IMR-90 (cell line): ENCODE data around the gene TUBA8.

ENCODE experiments used
- BHLHE40 ChIP-seq: fragments of 150-350 bp; IDR thresholded peaks from 2 replicates; pipeline ENCODE4 v1.6.1; 2016; ENCODE audit warnings: mild to moderate bottlenecking, low read depth, low read length
- CEBPB ChIP-seq: IDR thresholded peaks from 2 replicates; pipeline ENCODE4 v1.6.1; 2012; ENCODE audit warnings: low read depth, low read length, improper control_type of control experiment
- CHD1 ChIP-seq: IDR thresholded peaks from 2 replicates; pipeline ENCODE4 v1.6.1; 2012; ENCODE audit warnings: low read depth, low read length, improper control_type of control experiment
- FOS ChIP-seq: fragments of 150-350 bp; IDR thresholded peaks from 2 replicates; pipeline ENCODE4 v1.6.1; 2016; ENCODE audit warnings: low read depth, low read length
- MAFK ChIP-seq: IDR thresholded peaks from 2 replicates; pipeline ENCODE4 v1.6.1; 2012; ENCODE audit warnings: low read depth, low read length, improper control_type of control experiment
- MAZ ChIP-seq: IDR thresholded peaks from 2 replicates; pipeline ENCODE4 v1.6.1; 2012; ENCODE audit warnings: low read depth, mild to moderate bottlenecking, low read length, improper control_type of control experiment, moderate library complexity, borderline replicate concordance
- MXI1 ChIP-seq: IDR thresholded peaks from 2 replicates; pipeline ENCODE4 v1.6.1; 2012; ENCODE audit warnings: low read depth, mild to moderate bottlenecking, low read length, moderate library complexity, borderline replicate concordance
- POLR2A ChIP-seq: IDR thresholded peaks from 2 replicates; pipeline ENCODE4 v1.6.1; 2012; ENCODE audit warnings: mild to moderate bottlenecking, low read depth, low read length
- RAD21 ChIP-seq: IDR thresholded peaks from 2 replicates; pipeline ENCODE4 v1.6.1; 2012; ENCODE audit warnings: low read length, improper control_type of control experiment
- RCOR1 ChIP-seq: IDR thresholded peaks from 2 replicates; pipeline ENCODE4 v1.6.1; 2012; ENCODE audit warnings: mild to moderate bottlenecking, low read length, improper control_type of control experiment; ENCODE audit not compliant: insufficient replicate concordance
- TF ChIP-seq, protein P1 (sequence below): conservative IDR thresholded peaks from 2 replicates; pipeline ENCODE4 v1.5.1; 2012; ENCODE audit warnings: mild to moderate bottlenecking, low read depth, low read length, improper control_type of control experiment
- TF ChIP-seq, protein P2 (sequence below): fragments of 150-350 bp; IDR thresholded peaks from 2 replicates; pipeline ENCODE4 v1.6.1; 2017; ENCODE audit warnings: mild to moderate bottlenecking, antibody characterized with exemption, low read length, low read depth
- TF ChIP-seq, protein P3 (sequence below): fragments of 150-350 bp; IDR thresholded peaks from 2 replicates; pipeline ENCODE4 v1.6.1; 2016; ENCODE audit warnings: low read depth, mild to moderate bottlenecking, low read length, moderate library complexity, borderline replicate concordance

DNA sequence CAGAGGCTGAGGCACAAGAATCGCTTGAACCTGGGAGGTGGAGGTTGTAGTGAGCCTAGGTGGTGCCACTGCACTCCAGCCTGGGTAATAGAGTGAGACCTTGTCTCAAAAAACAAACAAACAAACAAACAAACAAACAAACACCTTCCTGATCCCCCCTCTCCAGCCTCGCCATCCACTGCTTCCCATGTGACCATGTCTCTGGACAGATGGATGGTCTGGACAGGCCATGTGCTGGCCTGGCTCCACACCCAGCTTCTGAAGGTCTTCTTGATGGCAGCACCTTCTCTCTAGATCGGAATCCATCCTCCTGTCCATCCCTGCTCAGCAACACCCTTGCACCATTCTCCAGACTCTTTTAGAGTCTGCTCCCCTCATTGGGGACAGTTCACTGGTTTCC, 43.5 kb upstream of the TUBA8 start:
- no peak for TF ChIP-seq RAD21
- TF ChIP-seq CHD1 = no peak
- TF ChIP-seq, protein P1, sequence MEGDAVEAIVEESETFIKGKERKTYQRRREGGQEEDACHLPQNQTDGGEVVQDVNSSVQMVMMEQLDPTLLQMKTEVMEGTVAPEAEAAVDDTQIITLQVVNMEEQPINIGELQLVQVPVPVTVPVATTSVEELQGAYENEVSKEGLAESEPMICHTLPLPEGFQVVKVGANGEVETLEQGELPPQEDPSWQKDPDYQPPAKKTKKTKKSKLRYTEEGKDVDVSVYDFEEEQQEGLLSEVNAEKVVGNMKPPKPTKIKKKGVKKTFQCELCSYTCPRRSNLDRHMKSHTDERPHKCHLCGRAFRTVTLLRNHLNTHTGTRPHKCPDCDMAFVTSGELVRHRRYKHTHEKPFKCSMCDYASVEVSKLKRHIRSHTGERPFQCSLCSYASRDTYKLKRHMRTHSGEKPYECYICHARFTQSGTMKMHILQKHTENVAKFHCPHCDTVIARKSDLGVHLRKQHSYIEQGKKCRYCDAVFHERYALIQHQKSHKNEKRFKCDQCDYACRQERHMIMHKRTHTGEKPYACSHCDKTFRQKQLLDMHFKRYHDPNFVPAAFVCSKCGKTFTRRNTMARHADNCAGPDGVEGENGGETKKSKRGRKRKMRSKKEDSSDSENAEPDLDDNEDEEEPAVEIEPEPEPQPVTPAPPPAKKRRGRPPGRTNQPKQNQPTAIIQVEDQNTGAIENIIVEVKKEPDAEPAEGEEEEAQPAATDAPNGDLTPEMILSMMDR = no peak
- TF ChIP-seq, protein P2, sequence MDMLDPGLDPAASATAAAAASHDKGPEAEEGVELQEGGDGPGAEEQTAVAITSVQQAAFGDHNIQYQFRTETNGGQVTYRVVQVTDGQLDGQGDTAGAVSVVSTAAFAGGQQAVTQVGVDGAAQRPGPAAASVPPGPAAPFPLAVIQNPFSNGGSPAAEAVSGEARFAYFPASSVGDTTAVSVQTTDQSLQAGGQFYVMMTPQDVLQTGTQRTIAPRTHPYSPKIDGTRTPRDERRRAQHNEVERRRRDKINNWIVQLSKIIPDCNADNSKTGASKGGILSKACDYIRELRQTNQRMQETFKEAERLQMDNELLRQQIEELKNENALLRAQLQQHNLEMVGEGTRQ = no peak
- TF ChIP-seq FOS = no peak
- no peak for TF ChIP-seq CEBPB
- TF ChIP-seq RCOR1 = no peak
- TF ChIP-seq, protein P3, sequence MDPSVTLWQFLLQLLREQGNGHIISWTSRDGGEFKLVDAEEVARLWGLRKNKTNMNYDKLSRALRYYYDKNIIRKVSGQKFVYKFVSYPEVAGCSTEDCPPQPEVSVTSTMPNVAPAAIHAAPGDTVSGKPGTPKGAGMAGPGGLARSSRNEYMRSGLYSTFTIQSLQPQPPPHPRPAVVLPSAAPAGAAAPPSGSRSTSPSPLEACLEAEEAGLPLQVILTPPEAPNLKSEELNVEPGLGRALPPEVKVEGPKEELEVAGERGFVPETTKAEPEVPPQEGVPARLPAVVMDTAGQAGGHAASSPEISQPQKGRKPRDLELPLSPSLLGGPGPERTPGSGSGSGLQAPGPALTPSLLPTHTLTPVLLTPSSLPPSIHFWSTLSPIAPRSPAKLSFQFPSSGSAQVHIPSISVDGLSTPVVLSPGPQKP = no peak
- TF ChIP-seq MAZ = no peak
- no peak for TF ChIP-seq MAFK
- no peak for TF ChIP-seq BHLHE40
- no peak for TF ChIP-seq MXI1
- no peak for TF ChIP-seq POLR2A
